ENCODE measurements around the gene ELF2. TPM values are rescaled to one million over a fixed set of nuclear protein-coding genes. Genes with fewer than 3 reads are reported as not detected.
A peak's percentile ranks its signal among the peaks of the same experiment; 100 is the strongest.

ELF2 gene
- total and polyA plus RNA-seq, 2 donors (not counting 3 experiments of a cell fraction or from before 2014, with no cell fraction given), result 16.4 to 35.1 TPM

GRCh38 chr4:139177869-139178619 lies 1.0 kb upstream of the ELF2 start:
- Histone ChIP-seq H3K36me3 (ENCODE audit: control insufficient read depth in 2 of 2, extremely low read depth in 1 of 2, insufficient read depth in 2 of 2, low read length in 2 of 2) (no peaks in the 10 kb centered on the region), H3K27me3 (ENCODE audit: control insufficient read depth in 2 of 2, insufficient read depth in 2 of 2, low read length in 2 of 2) (no peaks in the 10 kb centered on the region), H3K4me2 (ENCODE audit: insufficient read depth, low read length) (peak overlapping the region; percentile 87), H2AFZ (ENCODE audit: low read depth, low read length) (peak overlapping the region; percentile 98), H3K4me3 (replicated peaks in 1 of 3; ENCODE audit: insufficient read depth in 1 of 3, low read depth in 1 of 3, low read length in 3 of 3) (peak overlapping the region; percentile 83 to 93 (median 84)), H3K79me2 (ENCODE audit: control insufficient read depth, insufficient read depth, low read length) (peaks cover 3% of the 10 kb centered on the region), H3K4me1 (ENCODE audit: control insufficient read depth, extremely low read depth, insufficient read depth, low read length) (peaks cover 7% of the 10 kb centered on the region), H3K9ac (replicated peaks; ENCODE audit: extremely low read depth, insufficient read depth, low read length) (peak overlapping the region; percentile 80), H3K9me1 (replicated peaks; ENCODE audit: control insufficient read depth, extremely low read depth, insufficient read depth, low read length) (no peaks in the 10 kb centered on the region), H4K20me1 (replicated peaks; ENCODE audit: control insufficient read depth, extremely low read depth, insufficient read depth, low read length) (peaks cover 7% of the 10 kb centered on the region), H3K9me3 (replicated peaks; ENCODE audit: control insufficient read depth, insufficient read depth, low read length) (no peaks in the 10 kb centered on the region), H3K27ac (ENCODE audit: insufficient read depth, low read depth, low read length) (peak overlapping the region; percentile 75)
- FAIRE-seq, result peak; percentile 93
- TF ChIP-seq GATA2 (IDR thresholded peaks at IDR 0.05; ENCODE audit: insufficient read depth, insufficient read length, low read depth, low read length) (no peak), MAX (IDR thresholded peaks at IDR 0.05; ENCODE audit: insufficient read depth, insufficient read length) (peak; percentile 68), EZH2 (IDR thresholded peaks at IDR 0.05; ENCODE audit: borderline replicate concordance, low read depth, low read length, severe bottlenecking) (no peak), POLR2AphosphoS5 (IDR thresholded peaks at IDR 0.05; ENCODE audit: insufficient read depth, low read depth, low read length) (peak; percentile 73), CTCF (IDR thresholded peaks at IDR 0.05; ENCODE audit: extremely low read depth in 1 of 2, insufficient read depth in 1 of 2, low read depth in 1 of 2, low read length in 2 of 2) (no peak), FOS (IDR thresholded peaks at IDR 0.05; ENCODE audit: borderline replicate concordance, insufficient read depth, low read length) (no peak), POLR2A (IDR thresholded peaks at IDR 0.05; ENCODE audit: low read depth, low read length) (peak; percentile 75), JUN (IDR thresholded peaks at IDR 0.05; ENCODE audit: borderline replicate concordance, insufficient read depth, insufficient read length, low read depth) (no peak)
- dilution Hi-C loops (cut with MboI; ENCODE audit: extremely low pct_ligation_motif_present, low sequenced_read_pairs), result no loop called here
- DNase-seq (ENCODE audit: low read depth, low spot score), result peak; percentile 96
- intact Hi-C loops (cut with micrococcal nuclease), result loop anchor here (1.0 to 2.0 kb wide), 6 partner anchors 79 to 379 kb away; partner anchors contain the start of genes NOCT and SETD7
- CTCF ChIA-PET, result interaction anchor here (0.6 to 4.0 kb wide), 11 partner anchors 10 to 147 kb away, joined by 3 to 37 read pairs (median 6); partner anchors contain the start of genes NAA15 and NDUFC1
- TSS peak; percentile 14 for BruUV-seq (replicated peaks)
- POLR2A ChIA-PET, result interaction anchor here (0.8 to 1.4 kb wide), 4 partner anchors 94 to 123 kb away, joined by 3 to 4 read pairs (median 4); partner anchors contain the start of gene NAA15
